HL-60/S4 treated with phorbol 12-myristate 13-acetate at 8.2 ng/mL for 4 days and 3 days (cell line): ENCODE results near the gene SIRPD.
"Not testable (repeated sequence)": the region's sequence is repeated elsewhere in the genome, so short reads cannot be mapped to it uniquely, and the experiment has no call there.

Experiments
- in situ Hi-C: fragments of 300-500 bp; cut with MboI; formaldehyde crosslinking; loops from 2 replicates; pipeline ENCODE4 v1.15.0; 2022; ENCODE audit warnings: low sequenced_read_pairs

Gene SIRPD

DNA sequence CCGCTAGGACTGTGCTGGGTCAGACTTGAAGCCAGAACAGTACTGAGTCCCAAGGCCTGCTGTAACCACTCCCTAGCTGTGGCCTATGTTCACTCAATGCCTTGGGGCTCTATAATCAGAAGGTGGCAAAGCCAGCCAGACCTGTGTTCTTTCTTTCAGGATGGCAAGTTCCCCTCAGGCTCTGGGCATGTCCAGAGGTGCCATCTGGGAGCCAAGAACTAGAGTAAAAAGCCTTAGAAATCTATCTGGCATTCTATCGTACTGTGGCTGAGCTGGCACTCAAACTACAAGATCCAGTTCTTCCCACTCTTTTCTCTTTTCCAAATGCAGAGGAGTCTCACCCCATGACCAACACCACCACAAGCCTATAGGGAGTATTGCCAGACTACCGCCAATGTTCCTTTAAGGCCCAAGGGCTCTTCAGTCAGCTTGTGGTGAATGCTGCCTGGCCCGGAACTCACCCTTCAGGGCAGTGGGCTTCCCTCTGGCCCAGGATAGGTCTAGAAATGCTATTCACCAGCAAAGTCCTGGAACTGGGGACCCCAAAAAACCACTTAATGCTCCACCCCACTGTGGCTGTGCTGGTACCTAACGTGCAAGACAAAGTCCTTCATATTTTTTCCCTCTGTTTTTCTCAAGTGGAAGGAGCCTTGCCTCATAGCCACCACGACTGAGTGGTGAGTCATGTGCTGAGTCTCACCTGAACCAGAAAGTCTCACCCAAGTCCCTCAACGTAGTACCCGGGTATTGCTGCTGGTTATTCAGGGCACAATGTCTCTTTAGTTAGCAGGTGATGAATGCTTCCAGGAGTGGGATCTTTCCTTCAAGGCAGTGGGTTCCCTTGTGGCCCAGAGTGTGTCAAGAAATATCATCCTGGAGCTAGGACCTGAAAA is 57.7 kb downstream of the SIRPD start:
- in situ Hi-C loops = no loop called here

DNA sequence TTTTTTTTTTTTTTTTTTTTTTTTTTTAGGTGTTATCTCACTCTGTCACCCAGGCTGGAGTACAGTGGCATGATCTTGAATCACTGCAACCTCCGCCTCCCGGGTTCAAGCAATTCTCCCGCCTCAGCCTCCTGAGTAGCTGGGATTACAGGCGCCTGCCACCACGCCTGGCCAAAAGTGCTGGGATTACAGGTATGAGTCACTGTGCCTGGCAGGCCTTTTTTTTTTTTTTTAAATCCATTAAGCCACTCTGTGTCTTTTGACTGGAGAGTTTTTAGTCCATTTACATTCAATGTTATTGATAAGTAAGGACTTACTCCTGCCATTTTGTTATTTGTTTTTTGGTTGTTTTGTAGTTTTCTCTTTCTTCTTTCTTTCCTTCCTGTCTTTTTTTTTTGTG is 60.1 kb downstream of the SIRPD start:
- in situ Hi-C loops = not testable (repeated sequence)

DNA sequence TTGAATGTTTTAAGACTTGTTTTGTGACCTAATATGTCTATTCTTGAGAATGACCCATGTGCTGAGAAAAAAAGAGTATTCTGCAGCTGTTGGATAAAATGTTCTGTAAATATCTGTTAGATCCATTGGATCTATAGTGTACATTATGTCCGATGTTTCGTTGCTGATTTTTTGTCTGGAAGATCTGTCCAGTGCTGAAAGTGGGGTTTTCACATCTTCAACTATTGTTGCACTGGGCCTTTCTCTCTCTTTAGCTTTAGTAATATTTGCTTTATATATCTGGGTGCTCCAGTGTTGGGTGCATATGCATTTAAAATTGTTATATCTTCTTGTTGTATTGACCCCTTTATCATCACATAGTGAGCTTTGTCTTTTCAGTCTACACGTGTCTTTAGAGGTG is 60.6 kb downstream of the SIRPD start:
- in situ Hi-C loops = no loop called here

DNA sequence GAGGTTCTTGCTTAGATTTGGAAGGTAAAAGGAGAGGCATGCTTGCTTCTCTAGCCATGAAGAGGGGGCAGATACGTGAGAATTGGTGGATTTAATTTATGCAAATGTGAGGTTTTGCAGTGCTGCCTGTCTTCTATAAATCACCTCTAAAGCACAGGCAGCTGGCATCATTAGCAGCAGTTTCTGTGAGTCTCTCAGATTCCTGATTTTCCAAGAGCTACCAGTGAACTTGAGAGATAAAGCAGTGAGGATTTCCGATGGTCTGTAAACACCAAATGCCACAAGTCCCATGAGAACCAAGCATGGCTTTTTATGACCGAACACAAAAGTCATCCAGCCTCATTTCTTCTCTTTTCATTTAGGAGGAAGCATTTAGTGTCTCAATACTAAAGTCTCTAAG is 63.1 kb downstream of the SIRPD start:
- in situ Hi-C loops = no loop called here

DNA sequence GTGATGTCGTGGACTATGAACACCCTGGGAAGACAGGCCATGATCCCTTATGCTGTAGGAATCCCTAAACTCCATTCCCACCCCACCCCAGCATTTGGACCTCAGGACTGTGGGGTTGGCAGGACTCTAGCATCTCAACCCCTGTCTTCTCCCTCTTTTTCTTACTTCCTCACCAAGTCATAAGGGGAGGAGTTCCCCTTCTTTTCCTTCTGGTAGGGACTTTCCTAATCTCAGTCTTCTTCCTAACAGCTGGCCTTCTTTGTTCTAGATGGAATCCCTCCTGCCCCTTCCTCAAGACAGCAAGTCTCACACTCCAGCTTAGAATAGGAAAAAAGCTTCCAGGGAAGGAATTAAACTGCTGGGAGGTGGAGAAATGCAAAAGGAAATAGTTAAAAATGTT is 64.0 kb downstream of the SIRPD start:
- in situ Hi-C loops = no loop called here

DNA sequence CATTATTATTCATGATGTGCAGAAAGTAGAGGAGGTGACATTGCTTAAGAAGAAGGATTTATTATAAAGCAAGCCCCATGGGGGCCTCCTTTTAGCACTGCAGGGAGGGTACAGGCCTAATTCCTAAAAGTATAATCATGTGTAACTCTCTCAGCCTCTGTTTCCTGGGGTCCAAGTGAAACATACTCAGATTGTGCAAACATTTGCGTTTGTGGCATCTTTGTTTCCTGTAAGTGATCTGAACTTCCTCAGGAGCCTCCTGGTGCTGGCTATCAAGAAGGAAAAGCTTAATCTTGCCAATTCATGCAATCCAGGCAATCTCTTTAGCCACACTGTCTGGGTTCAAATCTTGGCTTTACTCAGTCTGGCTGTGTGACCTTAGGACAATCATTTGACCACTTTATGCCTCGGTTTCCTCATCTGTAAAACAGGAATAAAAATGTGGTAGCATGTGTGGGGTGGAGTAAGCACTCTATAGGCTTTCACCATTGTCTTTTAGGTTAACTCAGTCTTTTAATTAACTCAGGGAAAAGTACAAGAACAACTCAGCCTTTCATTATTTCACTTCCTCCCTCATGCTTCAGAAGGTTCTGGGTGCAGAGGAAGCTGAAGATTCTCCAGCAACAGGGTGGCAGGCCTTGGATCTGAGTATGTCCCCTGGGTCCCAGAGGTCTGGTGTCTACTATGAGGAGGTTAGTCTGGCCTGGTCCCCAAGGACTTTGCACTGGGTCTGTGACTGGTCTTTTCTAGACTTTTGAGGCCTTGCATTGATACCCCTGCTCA is 65.5 kb downstream of the SIRPD start:
- in situ Hi-C loops = no loop called here

DNA sequence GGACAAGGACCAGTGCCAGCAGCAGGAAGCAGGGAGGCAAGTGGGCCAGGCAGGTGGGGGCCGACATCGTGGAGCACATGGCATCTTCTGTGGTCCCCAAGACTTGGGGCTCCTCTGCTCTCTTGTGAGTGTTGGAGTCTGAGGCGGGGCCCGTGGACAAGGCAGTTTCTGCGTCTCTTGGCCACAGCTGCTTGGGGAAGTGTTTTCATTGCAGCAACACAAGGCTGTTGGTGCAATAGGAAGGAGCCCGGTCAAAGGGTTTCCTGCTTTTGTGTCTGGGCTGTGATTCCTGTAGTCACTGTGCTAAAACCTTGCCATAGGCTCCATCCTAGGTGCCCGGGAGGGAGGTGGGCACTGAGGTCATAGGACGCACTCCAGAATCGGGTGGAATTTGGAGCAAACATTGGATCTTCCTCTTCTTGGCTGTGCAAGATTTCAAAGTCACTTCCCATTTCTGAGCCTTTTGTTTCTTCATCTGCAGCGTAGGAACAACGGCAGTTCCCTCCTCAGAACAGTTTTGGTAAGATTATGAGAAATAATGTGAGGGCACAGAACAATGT is 66.1 kb downstream of the SIRPD start, which contains the start of gene SIRPB2:
Gene SIRPB2, minus strand, starts transcription at position 140 of the 560 bp plus-strand sequence. Its CDS starts 61 bp downstream, at position 79.
- in situ Hi-C loops = no loop called here

DNA sequence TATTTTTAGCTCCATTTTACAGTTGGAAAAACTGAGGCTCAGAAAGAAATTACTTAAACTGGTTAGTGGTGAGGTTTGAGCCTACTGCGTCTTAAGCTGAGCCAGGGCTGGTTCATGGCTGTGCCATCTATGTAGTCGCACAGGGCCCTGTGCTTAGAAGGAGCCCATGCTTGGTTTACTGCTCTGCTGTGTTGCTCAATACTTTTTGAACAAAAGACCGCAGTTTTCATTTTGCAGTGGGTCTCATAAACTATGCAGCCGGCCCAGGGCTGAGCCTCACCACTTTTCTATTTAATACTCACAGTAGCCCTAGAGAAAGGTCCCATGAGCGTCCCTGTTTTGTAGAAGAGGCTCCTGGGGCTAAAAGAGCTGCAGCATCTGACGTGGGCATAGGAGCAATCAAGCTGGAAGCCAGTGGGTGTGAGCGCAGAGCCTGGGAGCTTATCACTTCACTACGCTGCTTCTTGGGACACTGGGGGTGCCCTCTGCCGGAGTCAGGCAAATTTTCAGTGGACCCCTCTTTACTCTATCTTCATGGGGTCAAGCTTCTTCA is 66.8 kb downstream of the SIRPD start:
- in situ Hi-C loops = no loop called here

DNA sequence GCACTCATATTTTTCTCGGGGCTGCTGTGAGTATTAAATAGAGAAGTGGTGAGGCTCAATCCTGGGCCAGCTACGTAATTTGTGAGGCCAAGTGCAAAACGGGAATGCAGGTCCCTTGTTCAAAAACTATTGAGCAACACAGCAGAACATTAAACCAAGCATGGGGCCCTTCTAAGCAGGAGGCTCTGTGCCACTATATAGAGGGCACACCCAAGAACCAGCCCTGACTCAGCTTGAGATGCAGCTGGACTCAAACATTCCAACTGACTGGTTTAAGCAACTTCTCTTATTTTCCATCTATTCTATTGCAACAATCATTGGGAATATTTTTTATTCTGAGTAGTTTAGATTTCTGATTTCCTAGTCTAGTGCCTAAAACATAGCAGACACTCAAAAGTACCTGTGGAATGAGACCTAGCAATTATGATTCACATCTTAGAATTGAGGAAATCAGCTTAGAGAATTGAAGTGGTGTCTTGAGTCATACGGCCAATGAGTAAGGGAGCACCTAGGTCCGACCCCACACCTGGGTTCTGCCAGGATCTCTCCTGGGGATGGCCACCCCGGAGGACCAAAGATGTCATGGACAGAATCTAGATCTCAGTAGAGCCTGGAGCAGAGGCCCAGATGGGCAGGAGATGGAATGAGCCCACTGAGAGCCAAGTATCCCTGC is 67.6 kb downstream of the SIRPD start:
- in situ Hi-C loops = no loop called here

DNA sequence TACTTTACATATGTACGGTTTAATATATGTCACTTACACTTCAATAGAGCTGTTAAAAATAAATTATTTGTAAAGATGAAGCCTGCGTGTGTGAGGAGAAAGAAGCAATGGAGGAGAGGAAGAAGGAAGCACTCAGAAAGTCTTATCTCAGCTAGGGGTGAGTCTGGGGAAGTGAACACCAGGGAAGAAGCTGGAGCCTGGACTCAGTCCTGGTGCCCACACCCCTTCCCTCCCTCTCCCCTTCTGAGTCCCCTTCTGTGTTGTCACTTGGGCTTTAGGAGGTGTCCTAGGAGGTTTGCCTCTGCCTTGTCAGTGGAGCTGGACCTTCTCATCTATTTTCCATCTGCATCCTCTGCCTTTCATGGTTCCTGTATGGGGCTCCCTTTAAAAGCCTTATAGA is 68.2 kb downstream of the SIRPD start:
- in situ Hi-C loops = no loop called here

DNA sequence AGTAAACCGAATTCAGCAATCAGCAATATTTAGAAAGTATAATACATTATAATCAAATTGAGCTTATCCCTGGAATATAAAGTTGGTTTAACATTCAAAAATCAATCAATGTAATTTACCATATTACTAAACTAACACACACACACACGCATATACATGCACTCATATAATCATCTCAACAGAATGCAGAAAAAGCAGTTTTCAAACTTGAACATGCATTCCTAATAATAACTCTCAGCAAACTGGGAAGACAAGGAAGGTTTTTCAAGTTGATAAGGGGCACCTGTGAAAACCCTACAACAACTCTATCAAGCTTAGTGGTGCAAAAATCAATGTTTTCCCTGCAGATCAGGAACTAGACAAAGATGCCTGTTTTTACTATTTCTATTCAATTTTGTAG is 70.9 kb downstream of the SIRPD start:
- in situ Hi-C loops = no loop called here

DNA sequence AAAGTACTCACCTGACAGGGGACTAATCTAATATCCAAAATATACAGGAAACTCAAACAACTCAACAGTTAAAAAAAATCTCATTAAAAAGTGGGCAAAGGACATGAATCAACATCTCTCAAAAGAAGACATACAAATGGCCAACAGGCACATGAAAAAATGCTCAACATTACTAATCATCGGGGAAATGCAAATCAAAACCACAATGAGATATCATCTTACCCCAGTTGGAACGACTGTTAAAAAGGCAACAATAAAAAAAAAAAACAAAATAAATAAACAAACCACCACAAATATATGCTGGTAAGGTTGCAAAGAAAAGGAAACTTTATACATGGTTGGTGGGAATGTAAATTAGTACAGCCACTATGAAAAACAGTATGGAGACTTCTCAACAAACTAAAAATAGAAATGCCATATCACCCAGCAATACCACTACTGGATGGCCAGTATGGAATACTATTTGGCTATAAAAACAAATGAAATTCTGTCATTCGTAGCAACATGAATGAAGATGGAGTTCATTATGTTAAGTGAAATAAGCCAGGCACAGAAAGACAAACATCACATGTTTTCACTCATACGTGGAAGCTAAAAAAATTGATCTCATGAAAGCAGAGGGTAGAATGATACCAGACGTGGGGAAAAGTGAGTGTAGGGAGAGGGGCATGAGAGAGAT is 72.9 kb downstream of the SIRPD start:
- in situ Hi-C loops = no loop called here
